Sigmoid colon (tissue), 4 donors: ENCODE data around the gene KCNE3.

Experiments
- EP300 ChIP-seq, 4 donors: sonication (generic); formaldehyde crosslinking; IDR thresholded peaks; one replicate each; pipeline ENCODE4 v1.6.1; 2017; ENCODE audit warnings: antibody characterized with exemption in 4 of 4
- POLR2A ChIP-seq, 2 donors: fragments of 450-650 bp; IDR thresholded peaks; one replicate each; pipeline ENCODE4 v1.6.1; 2016; ENCODE audit warnings: antibody characterized with exemption in 2 of 2, mild to moderate bottlenecking in 2 of 2, moderate library complexity in 2 of 2
- POLR2AphosphoS5 ChIP-seq, 4 donors: sonication (generic); formaldehyde crosslinking; IDR thresholded peaks; one replicate each; pipeline ENCODE4 v1.6.1; 2017; ENCODE audit warnings: antibody characterized with exemption in 4 of 4
- TF ChIP-seq, protein P1 (sequence below), 4 experiments: fragments of 450-650 bp in 3 of 4; fragments of 200-600 bp in 1 of 4; IDR thresholded peaks; one replicate each; pipeline ENCODE4 v1.5.1; 2016 to 2019; ENCODE audit warnings: antibody characterized with exemption in 4 of 4, mild to moderate bottlenecking in 3 of 4, moderate library complexity in 2 of 4

DNA sequence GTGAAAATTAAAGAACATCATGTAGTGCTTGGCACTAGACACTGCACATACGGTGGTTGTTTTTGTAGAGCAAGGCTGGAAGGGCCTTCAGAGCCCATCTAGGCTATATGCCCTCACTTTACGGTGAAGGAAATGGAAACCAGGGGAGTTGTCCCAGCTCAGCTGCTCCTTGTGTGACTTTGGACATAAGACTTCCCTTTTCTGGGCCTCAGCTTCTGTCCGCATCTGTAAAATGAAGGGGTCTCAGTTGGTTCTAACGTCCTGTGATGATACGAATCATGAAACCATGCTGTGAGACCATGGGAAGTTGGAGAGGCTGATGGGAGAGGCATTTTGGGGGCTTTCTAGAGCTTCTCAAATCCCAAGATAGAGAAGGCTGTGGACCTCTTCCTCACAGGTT is 4.7 kb downstream of the KCNE3 start:
- TF ChIP-seq, protein P1, sequence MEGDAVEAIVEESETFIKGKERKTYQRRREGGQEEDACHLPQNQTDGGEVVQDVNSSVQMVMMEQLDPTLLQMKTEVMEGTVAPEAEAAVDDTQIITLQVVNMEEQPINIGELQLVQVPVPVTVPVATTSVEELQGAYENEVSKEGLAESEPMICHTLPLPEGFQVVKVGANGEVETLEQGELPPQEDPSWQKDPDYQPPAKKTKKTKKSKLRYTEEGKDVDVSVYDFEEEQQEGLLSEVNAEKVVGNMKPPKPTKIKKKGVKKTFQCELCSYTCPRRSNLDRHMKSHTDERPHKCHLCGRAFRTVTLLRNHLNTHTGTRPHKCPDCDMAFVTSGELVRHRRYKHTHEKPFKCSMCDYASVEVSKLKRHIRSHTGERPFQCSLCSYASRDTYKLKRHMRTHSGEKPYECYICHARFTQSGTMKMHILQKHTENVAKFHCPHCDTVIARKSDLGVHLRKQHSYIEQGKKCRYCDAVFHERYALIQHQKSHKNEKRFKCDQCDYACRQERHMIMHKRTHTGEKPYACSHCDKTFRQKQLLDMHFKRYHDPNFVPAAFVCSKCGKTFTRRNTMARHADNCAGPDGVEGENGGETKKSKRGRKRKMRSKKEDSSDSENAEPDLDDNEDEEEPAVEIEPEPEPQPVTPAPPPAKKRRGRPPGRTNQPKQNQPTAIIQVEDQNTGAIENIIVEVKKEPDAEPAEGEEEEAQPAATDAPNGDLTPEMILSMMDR (IDR thresholded peaks at IDR 0.05) = no peak
- no peak for TF ChIP-seq POLR2A (IDR thresholded peaks at IDR 0.05)
- no peak for TF ChIP-seq EP300 (IDR thresholded peaks at IDR 0.05)
- no peak for TF ChIP-seq POLR2AphosphoS5 (IDR thresholded peaks at IDR 0.05)
